HG03103 (cell line): ENCODE measurements around the gene CDK15.

Experiments used
- ATAC-seq: cut with Tn5 transposase; IDR thresholded peaks from one replicate; pipeline ENCODE4 v1.9.1; 2021; ENCODE audit warnings: low read depth; ENCODE audit not compliant: unreplicated experiment

The CDK15 gene

GRCh38 chr2:201859949-201860348 is 53.6 kb downstream of the CDK15 start:
- ATAC-seq = no peak

GRCh38 chr2:201860636-201861066 is 54.3 kb downstream of the CDK15 start:
- ATAC-seq = no peak

GRCh38 chr2:201862843-201863242 is 56.5 kb downstream of the CDK15 start:
- ATAC-seq = no peak

- no peak for ATAC-seq
Measured at GRCh38 chr2:201866643-201867473, 60.5 kb downstream of the CDK15 start.

- ATAC-seq = no peak
Measured at GRCh38 chr2:201871471-201871870, 65.1 kb downstream of the CDK15 start.

- no peak for ATAC-seq
Measured at GRCh38 chr2:201872591-201872990, 66.3 kb downstream of the CDK15 start.

GRCh38 chr2:201879996-201880395 is 73.7 kb downstream of the CDK15 start:
- no peak for ATAC-seq

GRCh38 chr2:201880579-201880978 is 74.2 kb downstream of the CDK15 start:
- no peak for ATAC-seq

GRCh38 chr2:201880993-201881611 is 74.8 kb downstream of the CDK15 start:
- no peak for ATAC-seq

GRCh38 chr2:201881741-201882140 is 75.4 kb downstream of the CDK15 start:
- no peak for ATAC-seq

GRCh38 chr2:201882353-201883090 is 76.2 kb downstream of the CDK15 start:
- ATAC-seq = no peak

- ATAC-seq = no peak
Measured at GRCh38 chr2:201883606-201884369, 77.5 kb downstream of the CDK15 start.

GRCh38 chr2:201886504-201886903 is 80.2 kb downstream of the CDK15 start:
- no peak for ATAC-seq

- ATAC-seq = no peak
Measured at GRCh38 chr2:201887773-201888425, 81.6 kb downstream of the CDK15 start.

- ATAC-seq = no peak
Measured at GRCh38 chr2:201888426-201888800, 82.1 kb downstream of the CDK15 start.

- no peak for ATAC-seq
Measured at GRCh38 chr2:201890453-201890852, 84.1 kb downstream of the CDK15 start.

- no peak for ATAC-seq
Measured at GRCh38 chr2:201891676-201892075, 85.3 kb downstream of the CDK15 start.

GRCh38 chr2:201892516-201892915 is 86.2 kb downstream of the CDK15 start:
- no peak for ATAC-seq

- peak; percentile 58 for ATAC-seq
Measured at GRCh38 chr2:201900362-201900761, 94.0 kb downstream of the CDK15 start.

GRCh38 chr2:201901786-201902185 is 95.4 kb downstream of the CDK15 start:
- ATAC-seq = no peak
